ENCODE measurements around the gene NEK6. TPM values are rescaled to one million over a fixed set of nuclear protein-coding genes. Genes with fewer than 3 reads are reported as not detected.

The NEK6 gene
- total and polyA plus RNA-seq, 10 of the 15 experiments (the other 5 are each of a cell fraction or from before 2014, with no cell fraction given), result 31.3 to 161 (median 89.2) TPM

DNA sequence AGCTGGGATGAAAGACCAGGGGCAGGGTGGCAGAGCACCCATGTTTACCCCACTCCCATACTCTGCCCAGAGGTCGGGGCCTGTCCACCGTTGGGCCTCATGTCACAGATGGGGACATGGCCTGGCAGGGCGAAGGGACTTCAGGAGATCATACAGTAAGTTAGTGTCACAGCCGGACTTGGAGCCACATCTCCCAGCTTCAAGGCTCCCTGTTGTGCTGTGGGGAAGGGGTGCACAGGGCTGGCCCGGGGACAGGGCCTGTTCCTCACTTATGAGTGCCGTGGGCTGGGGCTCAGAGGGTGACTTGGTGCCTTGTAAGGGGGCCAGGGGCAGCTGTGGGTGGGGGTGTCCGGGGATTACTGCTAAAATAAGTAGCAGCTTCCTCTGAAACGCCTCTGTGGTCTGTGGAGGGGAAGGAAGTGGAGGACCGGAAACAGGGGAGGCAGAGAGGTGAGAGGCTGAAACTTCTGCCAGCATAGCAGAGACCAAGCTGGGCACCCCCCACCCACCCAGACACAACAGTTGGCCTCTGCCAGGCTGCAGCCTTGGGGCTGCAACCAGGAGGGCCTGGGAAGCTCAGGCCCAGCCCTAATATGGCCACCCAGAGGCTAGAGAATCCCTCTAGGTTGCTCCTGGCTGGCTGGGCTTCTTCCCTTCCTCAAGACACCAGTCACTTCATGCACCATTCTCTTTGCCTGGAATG is 41.1 kb upstream of the NEK6 start (continued):
- TF ChIP-seq HDAC6 (IDR thresholded peaks at IDR 0.05; ENCODE audit: unreplicated experiment) (no peak), KDM1A (IDR thresholded peaks at IDR 0.05; ENCODE audit: borderline replicate concordance) (no peak), STAT3 (IDR thresholded peaks at IDR 0.05; ENCODE audit: low read depth, low read length) (no peak), NFXL1 (IDR thresholded peaks at IDR 0.05; ENCODE audit: borderline replicate concordance) (no peak), MYB (IDR thresholded peaks at IDR 0.05; ENCODE audit: borderline replicate concordance, low read depth, low read length) (no peak), RCOR1 (conservative IDR thresholded peaks at IDR 0.05; ENCODE audit: low read depth, low read length) (no peak), MYC (IDR thresholded peaks at IDR 0.05; ENCODE audit: insufficient read depth, insufficient read length, insufficient replicate concordance, low read length, severe bottlenecking) (no peak), ZZZ3 (IDR thresholded peaks at IDR 0.05; ENCODE audit: control insufficient read depth, insufficient read length, low read depth) (no peak), POLR2AphosphoS5 (IDR thresholded peaks at IDR 0.05; ENCODE audit: low read length) (no peak), CHD2 (IDR thresholded peaks at IDR 0.05; ENCODE audit: borderline replicate concordance, low read depth, low read length) (peak; percentile 17; the same call in 1 of the 2 replicates), BMI1 (IDR thresholded peaks at IDR 0.05; ENCODE audit: borderline replicate concordance) (no peak), KAT2A (conservative IDR thresholded peaks at IDR 0.05; ENCODE audit: control insufficient read depth, low read depth, low read length) (no peak), MXI1 (IDR thresholded peaks at IDR 0.05; ENCODE audit: low read depth, low read length) (no peak), PAX8 (IDR thresholded peaks at IDR 0.05) (no peak), GABPA (IDR thresholded peaks at IDR 0.05; ENCODE audit: low read depth) (no peak), BCL11A (IDR thresholded peaks at IDR 0.05; ENCODE audit: low read depth, low read length) (peak; percentile 62; the same call in 1 of the 2 replicates)
- TF ChIP-seq, protein P1, sequence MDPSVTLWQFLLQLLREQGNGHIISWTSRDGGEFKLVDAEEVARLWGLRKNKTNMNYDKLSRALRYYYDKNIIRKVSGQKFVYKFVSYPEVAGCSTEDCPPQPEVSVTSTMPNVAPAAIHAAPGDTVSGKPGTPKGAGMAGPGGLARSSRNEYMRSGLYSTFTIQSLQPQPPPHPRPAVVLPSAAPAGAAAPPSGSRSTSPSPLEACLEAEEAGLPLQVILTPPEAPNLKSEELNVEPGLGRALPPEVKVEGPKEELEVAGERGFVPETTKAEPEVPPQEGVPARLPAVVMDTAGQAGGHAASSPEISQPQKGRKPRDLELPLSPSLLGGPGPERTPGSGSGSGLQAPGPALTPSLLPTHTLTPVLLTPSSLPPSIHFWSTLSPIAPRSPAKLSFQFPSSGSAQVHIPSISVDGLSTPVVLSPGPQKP (IDR thresholded peaks at IDR 0.05; ENCODE audit: low read depth, low read length), result no peak; the same call in 1 of the 2 replicates
- TF ChIP-seq, protein P2, sequence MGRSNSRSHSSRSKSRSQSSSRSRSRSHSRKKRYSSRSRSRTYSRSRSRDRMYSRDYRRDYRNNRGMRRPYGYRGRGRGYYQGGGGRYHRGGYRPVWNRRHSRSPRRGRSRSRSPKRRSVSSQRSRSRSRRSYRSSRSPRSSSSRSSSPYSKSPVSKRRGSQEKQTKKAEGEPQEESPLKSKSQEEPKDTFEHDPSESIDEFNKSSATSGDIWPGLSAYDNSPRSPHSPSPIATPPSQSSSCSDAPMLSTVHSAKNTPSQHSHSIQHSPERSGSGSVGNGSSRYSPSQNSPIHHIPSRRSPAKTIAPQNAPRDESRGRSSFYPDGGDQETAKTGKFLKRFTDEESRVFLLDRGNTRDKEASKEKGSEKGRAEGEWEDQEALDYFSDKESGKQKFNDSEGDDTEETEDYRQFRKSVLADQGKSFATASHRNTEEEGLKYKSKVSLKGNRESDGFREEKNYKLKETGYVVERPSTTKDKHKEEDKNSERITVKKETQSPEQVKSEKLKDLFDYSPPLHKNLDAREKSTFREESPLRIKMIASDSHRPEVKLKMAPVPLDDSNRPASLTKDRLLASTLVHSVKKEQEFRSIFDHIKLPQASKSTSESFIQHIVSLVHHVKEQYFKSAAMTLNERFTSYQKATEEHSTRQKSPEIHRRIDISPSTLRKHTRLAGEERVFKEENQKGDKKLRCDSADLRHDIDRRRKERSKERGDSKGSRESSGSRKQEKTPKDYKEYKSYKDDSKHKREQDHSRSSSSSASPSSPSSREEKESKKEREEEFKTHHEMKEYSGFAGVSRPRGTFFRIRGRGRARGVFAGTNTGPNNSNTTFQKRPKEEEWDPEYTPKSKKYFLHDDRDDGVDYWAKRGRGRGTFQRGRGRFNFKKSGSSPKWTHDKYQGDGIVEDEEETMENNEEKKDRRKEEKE (IDR thresholded peaks at IDR 0.05), result no peak
- TF ChIP-seq, protein P3, sequence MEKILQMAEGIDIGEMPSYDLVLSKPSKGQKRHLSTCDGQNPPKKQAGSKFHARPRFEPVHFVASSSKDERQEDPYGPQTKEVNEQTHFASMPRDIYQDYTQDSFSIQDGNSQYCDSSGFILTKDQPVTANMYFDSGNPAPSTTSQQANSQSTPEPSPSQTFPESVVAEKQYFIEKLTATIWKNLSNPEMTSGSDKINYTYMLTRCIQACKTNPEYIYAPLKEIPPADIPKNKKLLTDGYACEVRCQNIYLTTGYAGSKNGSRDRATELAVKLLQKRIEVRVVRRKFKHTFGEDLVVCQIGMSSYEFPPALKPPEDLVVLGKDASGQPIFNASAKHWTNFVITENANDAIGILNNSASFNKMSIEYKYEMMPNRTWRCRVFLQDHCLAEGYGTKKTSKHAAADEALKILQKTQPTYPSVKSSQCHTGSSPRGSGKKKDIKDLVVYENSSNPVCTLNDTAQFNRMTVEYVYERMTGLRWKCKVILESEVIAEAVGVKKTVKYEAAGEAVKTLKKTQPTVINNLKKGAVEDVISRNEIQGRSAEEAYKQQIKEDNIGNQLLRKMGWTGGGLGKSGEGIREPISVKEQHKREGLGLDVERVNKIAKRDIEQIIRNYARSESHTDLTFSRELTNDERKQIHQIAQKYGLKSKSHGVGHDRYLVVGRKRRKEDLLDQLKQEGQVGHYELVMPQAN (conservative IDR thresholded peaks at IDR 0.05), result no peak
- TF ChIP-seq, protein P4, sequence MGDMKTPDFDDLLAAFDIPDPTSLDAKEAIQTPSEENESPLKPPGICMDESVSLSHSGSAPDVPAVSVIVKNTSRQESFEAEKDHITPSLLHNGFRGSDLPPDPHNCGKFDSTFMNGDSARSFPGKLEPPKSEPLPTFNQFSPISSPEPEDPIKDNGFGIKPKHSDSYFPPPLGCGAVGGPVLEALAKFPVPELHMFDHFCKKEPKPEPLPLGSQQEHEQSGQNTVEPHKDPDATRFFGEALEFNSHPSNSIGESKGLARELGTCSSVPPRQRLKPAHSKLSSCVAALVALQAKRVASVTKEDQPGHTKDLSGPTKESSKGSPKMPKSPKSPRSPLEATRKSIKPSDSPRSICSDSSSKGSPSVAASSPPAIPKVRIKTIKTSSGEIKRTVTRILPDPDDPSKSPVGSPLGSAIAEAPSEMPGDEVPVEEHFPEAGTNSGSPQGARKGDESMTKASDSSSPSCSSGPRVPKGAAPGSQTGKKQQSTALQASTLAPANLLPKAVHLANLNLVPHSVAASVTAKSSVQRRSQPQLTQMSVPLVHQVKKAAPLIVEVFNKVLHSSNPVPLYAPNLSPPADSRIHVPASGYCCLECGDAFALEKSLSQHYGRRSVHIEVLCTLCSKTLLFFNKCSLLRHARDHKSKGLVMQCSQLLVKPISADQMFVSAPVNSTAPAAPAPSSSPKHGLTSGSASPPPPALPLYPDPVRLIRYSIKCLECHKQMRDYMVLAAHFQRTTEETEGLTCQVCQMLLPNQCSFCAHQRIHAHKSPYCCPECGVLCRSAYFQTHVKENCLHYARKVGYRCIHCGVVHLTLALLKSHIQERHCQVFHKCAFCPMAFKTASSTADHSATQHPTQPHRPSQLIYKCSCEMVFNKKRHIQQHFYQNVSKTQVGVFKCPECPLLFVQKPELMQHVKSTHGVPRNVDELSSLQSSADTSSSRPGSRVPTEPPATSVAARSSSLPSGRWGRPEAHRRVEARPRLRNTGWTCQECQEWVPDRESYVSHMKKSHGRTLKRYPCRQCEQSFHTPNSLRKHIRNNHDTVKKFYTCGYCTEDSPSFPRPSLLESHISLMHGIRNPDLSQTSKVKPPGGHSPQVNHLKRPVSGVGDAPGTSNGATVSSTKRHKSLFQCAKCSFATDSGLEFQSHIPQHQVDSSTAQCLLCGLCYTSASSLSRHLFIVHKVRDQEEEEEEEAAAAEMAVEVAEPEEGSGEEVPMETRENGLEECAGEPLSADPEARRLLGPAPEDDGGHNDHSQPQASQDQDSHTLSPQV (IDR thresholded peaks at IDR 0.05), result peak; percentile 65; the same call in 1 of the 2 replicates

Measured in GM12878 (cell line).